Activated CD4-positive, alpha-beta T cell treated with anti-CD3 and anti-CD28 coated beads for 1 hour (primary cell): Measurements from ENCODE around the gene CNOT9.

Experiments
- DNase-seq: peaks from one replicate; pipeline ENCODE4 v3.0.0-alpha.2; 2020

Gene CNOT9

DNA sequence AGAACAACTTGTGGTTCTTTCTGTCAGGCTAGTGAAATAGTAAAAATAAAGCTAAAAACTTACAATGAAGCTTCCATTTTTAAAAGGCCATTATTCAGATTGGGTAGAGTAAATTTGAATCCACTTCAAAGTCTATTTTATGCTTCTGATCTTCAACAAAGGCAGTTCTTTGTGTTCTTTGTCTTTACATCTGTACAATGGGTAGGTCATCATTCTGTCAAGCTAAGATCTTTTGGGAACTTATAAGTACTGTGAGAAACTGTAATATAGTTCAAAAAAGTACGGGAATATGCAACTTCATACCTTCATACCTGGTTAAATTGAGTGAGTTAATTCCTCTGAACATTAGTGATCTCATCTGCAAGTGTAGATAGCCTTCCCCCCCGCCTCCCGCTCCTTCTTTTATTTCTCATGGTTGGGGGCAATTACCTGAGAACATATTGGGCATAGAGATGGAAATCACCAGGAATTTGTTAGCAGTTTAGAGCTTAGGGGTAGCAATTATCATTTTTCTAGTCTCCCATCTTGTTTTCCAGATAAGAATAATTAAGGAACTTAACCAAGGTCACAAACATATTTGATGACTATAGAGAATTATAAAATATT is 9.7 kb downstream of the CNOT9 start:
- no peak for DNase-seq

DNA sequence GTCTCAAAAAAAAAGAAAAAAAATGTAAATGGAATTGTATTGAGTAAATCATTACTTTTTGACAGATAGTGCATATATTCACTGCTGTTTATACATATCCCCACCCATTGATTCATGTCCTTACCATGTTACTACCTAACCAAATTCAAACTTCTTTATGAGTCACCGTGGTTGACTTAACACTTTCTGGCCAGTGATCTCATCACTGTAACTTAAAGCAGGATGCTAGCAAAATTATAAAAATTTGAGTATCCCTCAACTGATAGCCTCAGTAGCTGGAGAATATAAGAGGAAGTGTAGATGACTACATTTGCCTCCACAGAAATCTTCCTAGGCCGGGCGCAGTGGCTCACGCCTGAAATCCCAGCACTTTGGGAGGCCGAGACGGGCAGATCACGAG is 13.4 kb downstream of the CNOT9 start:
- DNase-seq: no peak

DNA sequence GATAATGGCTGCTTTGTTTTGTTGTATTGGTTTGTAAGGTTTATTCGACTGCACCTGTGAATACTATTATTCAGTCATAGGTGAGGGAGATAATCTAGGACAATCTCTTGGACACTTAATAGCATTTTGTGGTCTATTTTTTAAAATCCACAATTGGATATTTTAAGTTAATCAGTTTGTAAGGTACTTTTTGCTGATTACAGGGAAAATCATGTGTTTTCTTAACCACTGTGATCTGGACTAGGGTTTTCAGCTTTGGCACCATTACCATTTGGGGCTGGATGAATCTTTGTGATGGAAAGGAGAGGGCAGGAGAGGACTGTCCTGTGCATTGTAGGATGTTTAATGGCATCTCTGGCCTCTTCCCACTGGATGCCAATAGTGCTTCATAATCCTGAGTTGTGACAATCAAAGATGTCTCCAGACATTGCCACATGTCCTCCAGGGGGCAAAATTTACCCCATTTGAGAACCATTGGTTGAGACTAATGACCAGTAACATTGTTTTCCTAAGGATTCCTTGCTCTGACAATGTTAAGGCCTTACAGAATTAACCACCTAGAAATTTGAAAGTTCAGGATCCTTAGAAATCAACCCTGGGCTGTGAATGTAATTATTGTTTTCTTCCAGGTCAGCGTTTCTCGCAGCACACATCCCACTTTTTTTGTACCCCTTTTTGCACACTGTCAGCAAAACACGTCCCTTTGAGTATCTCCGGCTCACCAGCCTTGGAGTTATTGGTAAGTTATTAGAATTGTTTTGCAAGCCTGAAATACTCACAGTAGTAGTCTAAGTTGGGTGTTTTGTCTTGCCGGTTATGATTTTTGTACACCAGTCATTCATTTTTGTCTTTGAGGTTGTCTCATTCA is 15.6 kb downstream of the CNOT9 start:
- DNase-seq: no peak

DNA sequence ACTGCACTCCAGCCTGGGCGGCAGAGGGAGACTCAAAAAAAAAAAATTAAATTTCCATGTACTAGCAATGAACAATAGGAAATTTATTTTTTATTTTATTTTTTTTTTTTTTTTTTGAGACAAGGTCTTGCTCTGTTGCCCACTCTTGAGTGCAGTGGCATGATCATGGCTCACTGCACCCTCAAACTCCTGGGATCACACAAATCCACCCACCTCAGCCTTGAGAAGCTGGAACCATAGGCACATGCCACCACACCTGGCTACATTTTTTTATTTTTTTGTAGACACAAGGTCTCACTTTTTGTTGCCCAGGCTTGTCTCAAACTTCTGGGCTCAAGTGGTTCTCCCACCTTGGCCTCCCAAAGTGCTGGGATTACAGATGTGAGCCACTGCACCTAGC is 16.9 kb downstream of the CNOT9 start:
- no peak for DNase-seq

DNA sequence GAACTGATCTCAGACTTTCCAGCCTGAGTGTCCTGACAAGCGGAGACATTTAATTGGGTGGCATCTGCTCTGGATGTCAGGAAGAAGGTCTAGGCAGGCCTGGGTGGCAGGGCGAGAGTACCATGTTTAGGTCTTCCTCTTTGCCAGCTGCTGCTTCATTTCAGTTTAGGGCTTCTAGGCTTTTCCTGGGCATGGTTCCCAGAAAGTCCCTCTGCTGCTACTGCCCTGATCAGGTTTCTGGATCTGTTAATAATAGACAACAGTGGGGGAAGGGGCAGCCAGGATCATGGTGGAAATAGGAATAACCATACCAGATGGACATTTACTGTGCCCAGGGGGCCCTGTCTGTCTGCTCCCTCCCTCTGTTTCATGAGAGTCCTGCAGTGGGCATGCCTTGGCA is 36.8 kb downstream of the CNOT9 start:
- DNase-seq: no peak

DNA sequence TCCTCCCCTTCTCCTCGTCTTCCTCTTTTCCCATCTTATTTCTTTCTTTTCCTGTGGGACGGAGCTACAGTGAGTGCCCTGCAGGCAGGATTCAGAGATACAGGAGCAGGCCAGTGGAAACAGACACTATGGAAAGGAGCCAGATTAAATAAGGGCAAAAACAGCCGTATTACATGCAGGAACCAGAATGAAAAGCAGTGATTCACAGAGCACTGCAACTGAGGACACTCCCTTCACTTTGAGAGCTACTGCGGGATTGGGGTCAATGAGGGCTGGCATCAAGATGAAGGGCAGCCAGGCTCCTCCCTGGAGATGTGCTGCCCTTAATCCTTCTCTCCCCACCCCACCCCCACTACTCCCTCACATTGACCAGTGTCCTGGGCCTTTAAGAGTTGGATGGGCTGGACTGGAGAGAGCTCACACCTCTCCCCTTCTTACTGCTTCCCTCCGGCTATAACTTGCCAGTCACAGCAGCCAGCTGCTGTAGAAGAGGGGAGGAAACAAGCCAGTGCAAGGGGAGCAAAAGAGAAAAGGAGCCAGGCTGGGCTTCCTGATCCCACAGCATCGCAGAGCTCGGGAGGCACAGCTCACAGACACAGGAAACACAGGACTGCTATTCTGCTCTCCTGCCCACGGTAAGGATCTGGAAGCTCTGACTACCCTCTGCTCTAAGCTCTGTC is 38.9 kb downstream of the CNOT9 start, which contains the start of gene PLCD4:
Gene PLCD4, plus strand, starts transcription at position 464 of the 680 bp plus-strand sequence. CDS start 7,841 bp downstream, outside the sequence.
- DNase-seq: no peak

DNA sequence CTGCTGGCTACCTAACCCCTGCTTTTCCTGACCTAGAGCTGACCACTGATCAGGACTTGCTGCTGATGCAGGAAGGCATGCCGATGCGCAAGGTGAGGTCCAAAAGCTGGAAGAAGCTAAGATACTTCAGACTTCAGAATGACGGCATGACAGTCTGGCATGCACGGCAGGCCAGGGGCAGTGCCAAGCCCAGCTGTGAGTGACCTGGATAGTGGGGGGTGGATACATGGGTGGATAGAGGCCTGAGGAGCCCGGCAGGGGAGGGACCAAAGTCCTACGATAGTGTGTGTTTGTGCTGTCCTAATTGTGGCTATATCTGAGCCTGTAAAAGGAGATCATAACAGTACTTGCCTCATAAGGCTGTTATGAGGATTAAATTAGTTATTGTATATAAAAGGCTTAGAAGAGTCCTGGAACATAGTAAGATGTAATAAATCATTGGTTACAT is 47.3 kb downstream of the CNOT9 start:
- no peak for DNase-seq

DNA sequence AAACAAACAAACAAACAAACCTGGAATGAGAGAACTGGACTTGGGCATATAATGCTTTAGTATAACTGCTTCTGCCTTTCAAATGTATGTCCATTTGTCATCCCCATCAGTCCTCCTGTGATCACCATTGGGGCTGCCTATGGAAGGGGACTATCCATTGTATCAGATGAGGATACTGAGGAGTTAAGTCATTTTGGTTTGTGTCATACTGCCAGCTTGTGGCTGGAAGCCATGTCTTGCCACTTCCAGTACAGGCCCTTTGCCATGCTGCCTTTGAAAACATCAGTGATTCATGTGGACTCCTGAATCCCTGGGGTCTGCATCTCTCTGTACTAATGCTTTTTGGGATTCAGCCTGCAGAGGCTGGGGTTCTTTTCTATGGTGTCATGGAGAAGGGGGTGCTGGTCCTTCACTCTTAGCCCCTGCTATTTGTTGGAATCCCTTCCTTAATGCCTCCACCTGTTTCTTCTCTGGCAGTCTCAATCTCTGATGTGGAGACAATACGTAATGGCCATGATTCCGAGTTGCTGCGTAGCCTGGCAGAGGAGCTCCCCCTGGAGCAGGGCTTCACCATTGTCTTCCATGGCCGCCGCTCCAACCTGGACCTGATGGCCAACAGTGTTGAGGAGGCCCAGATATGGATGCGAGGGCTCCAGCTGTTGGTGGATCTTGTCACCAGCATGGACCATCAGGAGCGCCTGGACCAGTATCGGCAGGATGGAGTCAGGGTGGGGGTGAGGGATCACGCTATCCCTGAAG is 49.6 kb downstream of the CNOT9 start:
- no peak for DNase-seq

DNA sequence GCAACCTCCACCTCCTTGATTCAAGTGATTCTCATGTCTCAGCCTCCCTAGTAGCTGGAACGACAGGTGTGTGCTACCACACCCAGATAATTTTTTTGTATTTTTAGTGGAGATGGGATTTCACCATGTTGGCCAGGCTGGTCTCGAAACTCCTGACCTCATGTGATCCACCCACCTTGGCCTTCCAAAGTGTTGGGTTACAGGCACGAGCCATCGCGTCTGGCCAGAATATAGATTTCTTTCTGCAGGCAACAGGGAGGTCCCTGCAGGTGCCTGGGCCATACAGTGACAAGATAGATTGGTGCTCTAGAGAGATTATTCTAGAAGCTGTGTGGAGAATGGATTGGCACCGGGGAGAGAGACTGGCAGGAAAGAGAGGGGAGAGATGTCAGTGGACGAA is 52.4 kb downstream of the CNOT9 start:
- DNase-seq: no peak

DNA sequence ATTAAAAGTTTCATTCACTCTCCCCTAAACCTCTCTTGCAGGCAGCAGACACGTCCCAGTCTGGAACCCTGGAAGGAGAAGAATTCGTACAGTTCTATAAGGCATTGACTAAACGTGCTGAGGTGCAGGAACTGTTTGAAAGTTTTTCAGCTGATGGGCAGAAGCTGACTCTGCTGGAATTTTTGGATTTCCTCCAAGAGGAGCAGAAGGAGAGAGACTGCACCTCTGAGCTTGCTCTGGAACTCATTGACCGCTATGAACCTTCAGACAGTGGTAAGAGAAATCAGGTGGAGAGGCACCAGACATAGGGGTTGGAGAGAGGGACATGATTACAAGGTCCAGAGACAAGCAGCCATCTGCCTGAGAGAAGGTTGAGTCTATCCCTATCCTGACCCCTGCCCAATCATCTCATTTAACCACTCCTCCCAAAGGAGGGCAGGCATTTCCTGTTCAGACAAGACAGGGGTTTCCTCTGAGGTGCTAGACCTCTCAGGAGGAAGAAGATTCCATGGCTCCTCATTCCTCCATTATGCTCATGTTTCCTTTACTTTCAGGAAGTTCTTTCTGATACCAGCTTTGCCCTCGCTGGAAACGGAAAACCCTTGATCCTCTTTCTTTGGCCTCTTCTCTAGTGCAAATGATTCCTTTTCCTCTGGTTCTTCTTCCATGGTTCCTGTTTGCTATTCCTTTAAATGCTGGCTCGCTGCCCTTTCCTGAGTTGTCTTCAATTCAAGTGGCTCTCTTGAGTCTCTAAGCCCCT is 54.1 kb downstream of the CNOT9 start:
- no peak for DNase-seq

DNA sequence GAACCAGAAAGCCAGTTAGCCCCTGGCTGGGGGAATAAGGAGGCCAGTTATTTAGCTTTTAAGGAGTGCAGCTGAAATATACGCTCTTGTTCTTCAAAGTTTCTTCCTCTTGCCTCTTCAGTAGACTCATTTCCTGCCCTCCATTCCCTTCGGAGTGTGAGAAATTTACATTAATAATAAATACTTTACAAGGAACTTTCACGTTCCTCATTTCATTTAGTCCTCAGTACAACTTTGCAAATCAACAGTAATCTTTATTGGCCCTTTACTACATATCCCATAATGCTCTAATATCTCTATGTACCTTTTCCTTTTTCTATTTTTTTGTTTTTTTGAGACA is 54.7 kb downstream of the CNOT9 start:
- DNase-seq: no peak

DNA sequence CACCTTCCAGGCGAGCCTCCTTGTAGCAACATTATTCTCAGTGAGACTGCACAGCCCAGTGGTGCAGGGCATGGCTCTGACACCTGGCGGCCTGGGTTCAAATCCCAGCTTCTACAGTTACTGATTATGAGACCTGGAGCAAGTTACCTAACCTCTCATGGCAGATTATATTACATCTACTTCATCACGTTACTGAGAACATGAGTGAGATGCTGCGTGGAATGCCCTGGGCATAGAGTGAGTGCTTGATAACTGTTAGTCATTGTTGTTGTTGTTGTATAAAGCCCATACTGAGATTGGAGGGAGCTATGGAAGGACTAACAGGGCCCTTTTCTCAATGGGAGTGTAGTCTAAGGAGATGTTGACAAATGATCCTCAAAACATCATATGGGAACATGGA is 57.7 kb downstream of the CNOT9 start:
- no peak for DNase-seq

DNA sequence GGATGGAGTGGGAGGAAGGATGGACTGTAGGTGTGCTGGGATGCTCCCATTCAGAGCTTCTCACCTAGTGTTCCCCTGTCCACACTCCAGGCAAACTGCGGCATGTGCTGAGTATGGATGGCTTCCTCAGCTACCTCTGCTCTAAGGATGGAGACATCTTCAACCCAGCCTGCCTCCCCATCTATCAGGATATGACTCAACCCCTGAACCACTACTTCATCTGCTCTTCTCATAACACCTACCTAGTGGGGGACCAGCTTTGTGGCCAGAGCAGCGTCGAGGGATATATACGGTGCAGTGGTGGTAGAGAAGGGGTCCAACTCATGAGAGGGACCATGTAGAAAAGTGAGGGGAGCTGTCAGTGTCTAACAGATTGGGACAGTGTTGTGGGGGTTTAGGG is 59.3 kb downstream of the CNOT9 start:
- no peak for DNase-seq

DNA sequence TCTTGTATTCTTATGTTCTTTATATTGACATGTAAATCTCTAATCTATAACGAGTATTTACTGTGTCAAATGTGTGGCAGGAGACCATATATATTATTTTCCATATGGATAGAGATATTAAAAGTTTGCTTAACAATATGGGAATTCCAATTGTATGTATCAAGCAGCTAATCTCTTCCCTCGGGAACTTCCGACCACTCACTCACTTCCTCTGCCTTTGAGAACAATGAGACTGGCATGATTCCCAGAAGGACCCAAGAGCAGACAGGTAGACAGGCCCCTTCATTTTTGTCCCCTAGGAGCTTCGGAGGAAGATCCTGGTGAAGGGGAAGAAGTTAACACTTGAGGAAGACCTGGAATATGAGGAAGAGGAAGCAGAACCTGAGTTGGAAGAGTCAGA is 63.2 kb downstream of the CNOT9 start:
- DNase-seq: no peak

DNA sequence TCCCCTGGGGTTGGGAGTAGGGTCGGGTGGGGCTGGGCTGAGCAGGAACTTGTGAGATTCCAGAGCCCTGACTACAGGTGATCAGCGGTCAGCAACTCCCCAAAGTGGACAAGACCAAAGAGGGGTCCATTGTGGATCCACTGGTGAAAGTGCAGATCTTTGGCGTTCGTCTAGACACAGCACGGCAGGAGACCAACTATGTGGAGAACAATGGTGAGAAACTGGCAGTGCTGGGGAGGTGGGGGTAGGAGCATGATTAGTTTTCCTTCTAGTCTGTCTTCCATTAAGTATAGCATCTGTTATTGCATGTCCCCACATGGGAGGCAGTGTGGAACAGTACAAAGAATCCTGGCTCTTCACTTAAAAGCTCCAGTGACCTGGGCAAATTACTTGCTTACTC is 67.1 kb downstream of the CNOT9 start:
- no peak for DNase-seq

DNA sequence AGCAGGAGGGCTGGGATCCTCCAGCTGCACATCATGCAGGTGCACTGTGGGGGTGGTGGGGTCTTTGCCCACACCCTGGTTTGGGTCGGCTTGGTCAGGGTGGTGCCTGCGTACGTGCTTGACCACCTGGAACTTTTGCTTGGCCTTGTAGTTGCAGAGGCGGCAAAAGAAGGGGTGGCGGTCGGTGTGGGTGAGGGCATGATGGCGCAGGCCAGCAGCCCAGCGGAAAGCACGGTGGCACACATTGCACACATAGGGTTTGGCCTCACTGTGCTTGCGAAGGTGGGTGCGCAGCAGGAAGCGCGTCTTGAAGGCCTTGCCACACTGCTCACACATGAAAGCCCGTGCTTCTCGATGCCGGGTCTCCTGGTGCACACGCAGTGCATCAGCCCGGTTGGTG is 69.7 kb downstream of the CNOT9 start:
- DNase-seq: no peak

DNA sequence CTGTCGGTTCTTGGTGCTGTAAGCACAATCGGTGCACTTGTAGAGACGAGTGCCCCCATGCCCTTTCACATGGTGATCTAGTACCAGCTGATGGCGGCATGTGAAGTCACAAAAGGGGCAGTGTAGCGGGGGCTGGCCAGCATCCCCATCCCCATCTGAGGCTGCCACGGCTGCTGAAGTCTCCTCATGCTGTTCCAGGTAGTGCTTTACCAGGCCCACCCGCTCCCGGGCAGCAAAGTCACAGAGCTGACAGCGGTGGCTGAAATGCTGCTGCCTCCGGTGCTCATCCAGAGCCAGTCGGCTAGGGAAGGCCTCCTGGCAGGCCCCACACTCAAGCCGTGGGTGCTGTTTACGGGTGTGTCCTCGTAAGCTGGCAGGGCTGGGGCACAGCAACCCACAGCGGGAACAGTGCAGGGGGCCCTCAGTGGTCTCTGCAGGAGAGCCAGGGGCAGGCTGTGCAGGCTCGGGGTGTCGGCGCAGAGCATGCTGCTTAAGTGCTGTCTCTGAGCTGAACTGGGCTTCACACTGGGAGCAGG is 73.5 kb downstream of the CNOT9 start:
- no peak for DNase-seq

DNA sequence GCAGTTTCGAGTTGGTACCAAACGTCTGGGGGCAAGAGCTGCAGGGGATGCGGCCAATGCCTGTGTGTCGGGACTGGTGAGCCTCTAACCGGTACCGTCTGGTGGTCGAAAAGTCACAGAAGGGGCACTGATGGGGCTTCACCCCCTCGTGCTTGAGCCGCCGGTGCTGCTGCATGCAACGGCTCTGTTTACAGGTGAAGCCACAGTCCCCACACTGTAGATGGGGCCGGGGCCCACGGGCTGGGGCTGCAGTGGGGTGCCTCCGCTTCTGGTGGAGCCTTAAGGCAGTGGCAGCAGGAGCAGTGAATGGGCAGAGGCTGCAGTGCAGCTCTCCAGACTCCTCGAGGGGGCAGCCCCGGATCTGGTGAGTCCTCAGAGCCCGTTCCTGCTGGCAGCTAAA is 74.1 kb downstream of the CNOT9 start:
- DNase-seq: no peak

DNA sequence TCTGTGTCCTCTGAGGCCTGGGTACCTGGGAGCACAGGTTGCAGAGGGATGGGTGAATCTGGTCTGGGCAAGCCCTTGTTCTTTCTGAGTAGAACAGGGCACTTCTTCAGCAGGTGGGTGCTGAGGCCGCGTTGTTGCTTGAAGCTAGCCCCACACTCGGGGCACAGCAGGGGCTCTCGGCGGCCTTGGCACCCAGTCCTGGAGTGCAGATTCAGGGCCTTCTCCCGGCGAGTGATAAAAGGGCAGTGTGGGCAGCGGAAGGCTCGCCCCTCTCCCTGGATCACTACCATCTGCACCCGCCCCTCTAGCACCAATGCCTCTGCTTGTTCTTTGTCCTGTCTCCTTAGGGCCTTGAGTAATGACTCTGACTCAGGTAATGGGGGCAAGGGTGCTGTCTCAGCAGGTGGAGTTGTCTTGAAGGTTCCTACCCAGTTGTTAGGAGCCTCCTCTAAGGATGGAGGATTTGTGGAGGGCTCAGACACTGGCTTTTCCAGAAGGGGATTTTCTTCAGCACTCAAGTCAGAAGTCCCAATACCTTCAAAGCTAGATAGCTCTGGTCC is 75.2 kb downstream of the CNOT9 start:
- no peak for DNase-seq

DNA sequence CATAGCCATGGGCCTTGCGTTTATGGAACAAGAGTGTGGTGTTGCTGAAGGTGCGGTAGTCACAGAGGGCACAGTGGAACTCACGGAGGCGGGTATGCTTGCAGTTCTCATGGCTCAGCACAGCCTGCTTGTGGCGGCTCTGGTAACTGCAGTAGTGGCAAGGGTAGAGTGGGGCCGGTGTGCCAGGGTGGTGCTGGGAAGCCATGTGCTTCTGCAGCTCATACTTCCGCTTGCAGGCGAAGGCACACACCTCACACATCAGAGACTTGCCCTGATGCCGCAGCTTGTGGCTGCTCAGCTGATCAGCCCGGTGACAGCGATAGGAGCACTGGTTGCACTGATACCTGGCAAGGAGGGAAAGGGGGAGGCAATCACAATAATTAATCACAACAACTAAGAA is 76.1 kb downstream of the CNOT9 start:
- DNase-seq: no peak

DNA sequence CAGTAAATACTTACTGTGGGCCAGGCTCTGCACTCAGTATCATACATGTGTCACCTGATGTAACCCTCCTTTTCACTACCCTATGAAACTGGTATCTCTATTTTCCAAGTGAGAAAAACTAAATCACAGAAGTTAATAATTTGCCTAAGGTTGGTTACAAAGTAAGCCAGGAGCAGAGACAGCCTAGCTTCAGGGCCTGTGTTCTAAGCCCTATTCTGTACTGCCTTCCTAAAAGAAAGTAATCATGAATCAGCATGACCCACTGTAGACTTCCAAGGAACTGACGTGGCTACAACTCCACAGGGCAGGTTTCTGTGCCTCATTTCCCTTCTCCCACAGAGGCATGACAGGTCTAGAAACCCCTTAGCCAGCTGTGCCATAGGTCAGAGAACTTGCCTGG is 76.5 kb downstream of the CNOT9 start:
- no peak for DNase-seq
